IMR-90 (cell line): ENCODE data around the gene C17orf67. TPM values are rescaled to one million over a fixed set of nuclear protein-coding genes. Genes with fewer than 3 reads are reported as not detected.

Source experiments
- ATAC-seq: fragments of 200-7000 bp; cut with Tn5 transposase; 2 replicates; pipeline ENCODE4 v1.9.1; 2020; ENCODE audit warnings: low read depth, mild to moderate bottlenecking, moderate library complexity
- BruUV-seq: library from RNA; stranded (reverse); fragments of 400-500 nt; replicated peaks from 2 replicates; lab custom pipeline; 2021; lab: Mats Ljungman, UMichigan
- CTCF ChIA-PET: fragments of 300-600 bp; formaldehyde crosslinking; extraction: SDS; loops from one replicate; lab custom pipeline; 2021; ENCODE audit warnings: antibody characterized with exemption; lab: Yijun Ruan, JAX
- POLR2A ChIA-PET: fragments of 300-600 bp; sonication (Branson Sonifier 250); formaldehyde crosslinking; loops from one replicate; lab custom pipeline; 2022; ENCODE audit warnings: antibody characterized with exemption; ENCODE audit not compliant: unreplicated experiment; lab: Charles Lee
- DNase-seq: peaks from one replicate; pipeline ENCODE4 v3.0.0; 2013
- H2AFZ ChIP-seq: replicated peaks from 2 replicates; pipeline ENCODE3; 2013; ENCODE audit warnings: low read length, mild to moderate bottlenecking; ENCODE audit not compliant: poor library complexity
- H2AK5ac ChIP-seq: 2 replicates; pipeline ENCODE4 v1.6.1; 2013; ENCODE audit warnings: low read depth, low read length, inconsistent platforms
- H2AK9ac ChIP-seq: replicated peaks from 2 replicates; pipeline ENCODE3; 2013; ENCODE audit warnings: mild to moderate bottlenecking, low read depth, low read length, moderate library complexity; ENCODE audit not compliant: poor library complexity
- H2BK120ac ChIP-seq: 2 replicates; pipeline ENCODE4 v1.6.1; 2013; ENCODE audit warnings: low read depth, low read length, inconsistent platforms
- H2BK15ac ChIP-seq: 3 replicates; pipeline ENCODE4 v1.6.1; 2013; ENCODE audit warnings: low read depth, low read length, inconsistent platforms
- H2BK20ac ChIP-seq: 2 replicates; pipeline ENCODE4 v1.6.1; 2013; ENCODE audit warnings: low read depth, mild to moderate bottlenecking, inconsistent platforms, low read length, moderate library complexity
- H2BK5ac ChIP-seq: 2 replicates; pipeline ENCODE4 v1.6.1; 2013; ENCODE audit warnings: mild to moderate bottlenecking, low read depth, low read length, inconsistent platforms; ENCODE audit not compliant: poor library complexity, severe bottlenecking
- H3K14ac ChIP-seq: replicated peaks from 2 replicates; pipeline ENCODE4 v1.6.1; 2013; ENCODE audit warnings: low read depth, low read length, inconsistent platforms
- H3K18ac ChIP-seq: 2 replicates; pipeline ENCODE4 v1.6.1; 2013; ENCODE audit warnings: low read depth, low read length, control low read depth
- H3K23ac ChIP-seq: 2 replicates; pipeline ENCODE4 v1.6.1; 2013; ENCODE audit warnings: low read depth, low read length, inconsistent platforms
- H3K27ac ChIP-seq: 2 replicates; pipeline ENCODE4 v1.5.1; 2013; ENCODE audit warnings: mild to moderate bottlenecking, control low read depth, low read length; ENCODE audit not compliant: insufficient read depth
- H3K27me3 ChIP-seq: 2 replicates; pipeline ENCODE4 v1.6.1; 2013; ENCODE audit warnings: low read length; ENCODE audit not compliant: control insufficient read depth, insufficient read depth
- H3K36me3 ChIP-seq: 2 replicates; pipeline ENCODE4 v1.6.1; 2013; ENCODE audit warnings: low read length, mixed read lengths; ENCODE audit not compliant: control insufficient read depth, insufficient read depth
- H3K4ac ChIP-seq: 2 replicates; pipeline ENCODE4 v1.6.1; 2013; ENCODE audit warnings: low read depth, low read length, inconsistent platforms
- H3K4me1 ChIP-seq: 2 replicates; pipeline ENCODE4 v1.6.1; 2013; ENCODE audit warnings: low read length, mixed read lengths; ENCODE audit not compliant: control insufficient read depth, insufficient read depth
- H3K4me2 ChIP-seq: 2 replicates; pipeline ENCODE4 v1.6.1; 2013; ENCODE audit warnings: low read depth, mild to moderate bottlenecking, control low read depth, low read length, moderate library complexity
- H3K4me3 ChIP-seq: 2 replicates; pipeline ENCODE4 v1.5.1; 2013; ENCODE audit warnings: low read depth, mild to moderate bottlenecking, control low read depth, low read length, moderate library complexity; ENCODE audit not compliant: insufficient read depth
- H3K56ac ChIP-seq: 2 replicates; pipeline ENCODE4 v1.6.1; 2013; ENCODE audit warnings: low read length, inconsistent platforms; ENCODE audit not compliant: insufficient read depth; ENCODE audit errors: extremely low read depth
- H3K79me1 ChIP-seq, 2 experiments: 2 replicates each; pipeline ENCODE4 v1.6.1; 2013; ENCODE audit warnings: low read length in 2 of 2, inconsistent platforms in 1 of 2, low read depth in 1 of 2
- H3K9ac ChIP-seq: 2 replicates; pipeline ENCODE4 v1.6.1; 2013; ENCODE audit warnings: low read depth, low read length, control low read depth
- H3K9me1 ChIP-seq: 2 replicates; pipeline ENCODE4 v1.6.1; 2013; ENCODE audit warnings: low read length, inconsistent platforms; ENCODE audit not compliant: insufficient read depth
- H3K9me3 ChIP-seq: 2 replicates; pipeline ENCODE4 v1.6.1; 2013; ENCODE audit warnings: low read length; ENCODE audit not compliant: control insufficient read depth, insufficient read depth
- H4K20me1 ChIP-seq: 2 replicates; pipeline ENCODE4 v1.6.1; 2013; ENCODE audit warnings: low read length, inconsistent platforms; ENCODE audit not compliant: insufficient read depth
- H4K5ac ChIP-seq: 2 replicates; pipeline ENCODE4 v1.6.1; 2013; ENCODE audit warnings: mild to moderate bottlenecking, low read depth, low read length, control low read depth
- H4K8ac ChIP-seq, 2 experiments: 2 replicates each; pipeline ENCODE4 v1.6.1; 2013; ENCODE audit warnings: low read depth in 2 of 2, low read length in 2 of 2, control low read depth in 1 of 2, inconsistent platforms in 1 of 2
- H4K91ac ChIP-seq: 2 replicates; pipeline ENCODE4 v1.6.1; 2013; ENCODE audit warnings: low read depth, low read length, inconsistent platforms; ENCODE audit not compliant: insufficient read depth
- CEBPB ChIP-seq: IDR thresholded peaks from 2 replicates; pipeline ENCODE4 v1.6.1; 2012; ENCODE audit warnings: low read depth, low read length, improper control_type of control experiment
- CHD1 ChIP-seq: IDR thresholded peaks from 2 replicates; pipeline ENCODE4 v1.6.1; 2012; ENCODE audit warnings: low read depth, low read length, improper control_type of control experiment
- ELK1 ChIP-seq: fragments of 150-350 bp; IDR thresholded peaks from 2 replicates; pipeline ENCODE4 v1.6.1; 2016; ENCODE audit warnings: low read depth, mild to moderate bottlenecking, low read length, moderate library complexity, borderline replicate concordance
- MAFK ChIP-seq: IDR thresholded peaks from 2 replicates; pipeline ENCODE4 v1.6.1; 2012; ENCODE audit warnings: low read depth, low read length, improper control_type of control experiment
- MAZ ChIP-seq: IDR thresholded peaks from 2 replicates; pipeline ENCODE4 v1.6.1; 2012; ENCODE audit warnings: low read depth, mild to moderate bottlenecking, low read length, improper control_type of control experiment, moderate library complexity, borderline replicate concordance
- MXI1 ChIP-seq: IDR thresholded peaks from 2 replicates; pipeline ENCODE4 v1.6.1; 2012; ENCODE audit warnings: low read depth, mild to moderate bottlenecking, low read length, moderate library complexity, borderline replicate concordance
- NFE2L2 ChIP-seq: fragments of 150-350 bp; IDR thresholded peaks from 2 replicates; pipeline ENCODE4 v1.6.1; 2016; ENCODE audit warnings: low read depth, mild to moderate bottlenecking, low read length
- POLR2A ChIP-seq: IDR thresholded peaks from 2 replicates; pipeline ENCODE4 v1.6.1; 2012; ENCODE audit warnings: mild to moderate bottlenecking, low read depth, low read length
- RAD21 ChIP-seq: IDR thresholded peaks from 2 replicates; pipeline ENCODE4 v1.6.1; 2012; ENCODE audit warnings: low read length, improper control_type of control experiment
- RCOR1 ChIP-seq: IDR thresholded peaks from 2 replicates; pipeline ENCODE4 v1.6.1; 2012; ENCODE audit warnings: mild to moderate bottlenecking, low read length, improper control_type of control experiment; ENCODE audit not compliant: insufficient replicate concordance
- RFX5 ChIP-seq: IDR thresholded peaks from 2 replicates; pipeline ENCODE4 v1.8.0; 2012; ENCODE audit warnings: low read depth, mild to moderate bottlenecking, low read length, moderate library complexity
- USF2 ChIP-seq: fragments of 150-350 bp; IDR thresholded peaks from 2 replicates; pipeline ENCODE4 v1.6.1; 2017; ENCODE audit warnings: mild to moderate bottlenecking, antibody characterized with exemption, low read length, low read depth
- WGBS, 2 experiments: methylation state at CpG; one replicate each; pipeline versions ENCODE4 v1.1.5 to v1.1.7; 2013; ENCODE audit warnings: missing lambda C conversion rate in 2 of 2; ENCODE audit not compliant: insufficient read length in 1 of 2; ENCODE audit errors: extremely low coverage in 2 of 2; 5-methylcytosine and 5-hydroxymethylcytosine counted together
- dilution Hi-C: fragments of 300-500 bp; cut with HindIII; formaldehyde crosslinking; loops from one replicate; pipeline ENCODE4 v1.14.3; 2018; ENCODE audit warnings: low sequenced_read_pairs; ENCODE audit not compliant: unreplicated experiment
- in situ Hi-C: fragments of 300-500 bp; cut with MboI; formaldehyde crosslinking; loops from 3 replicates; pipeline ENCODE4 v1.14.3; 2019; ENCODE audit warnings: low sequenced_read_pairs, inconsistent platforms, mixed read lengths
- intact Hi-C: fragments of 100-400 bp; cut with micrococcal nuclease; formaldehyde crosslinking; loops from 2 replicates; pipeline ENCODE4 v1.10.0; 2022
- polyA plus RNA-seq, 3 experiments: library from polyadenylated mRNA; depleted of rRNA; stranded (reverse); fragments of >200 nt; gene quantifications; 2 replicates each; pipeline ENCODE4 v1.2.3, GENCODE V29; 2012; ENCODE audit warnings: low replicate concordance in 1 of 3
- total RNA-seq: library from RNA; depleted of rRNA; stranded (reverse); fragments of >200 nt; gene quantifications from 2 replicates; pipeline ENCODE4 v1.2.3, GENCODE V29; 2012

The C17orf67 gene
- total and polyA plus RNA-seq, 2 of the 4 experiments (the other 2 are of a cell fraction): 0.18 to 1.1 TPM

- DNase-seq (no peak), ATAC-seq (no peak)
- Histone ChIP-seq H3K9me1 (peaks cover 19% of the 10 kb centered on the region; the same call in 1 of the 2 replicates), H4K8ac (no peak overlapping the region), H2AK9ac (peak overlapping the region; percentile 31), H4K20me1 (no peaks in the 10 kb centered on the region), H3K79me1 (no peaks in the 10 kb centered on the region), H3K18ac (no peak overlapping the region), H3K4me2 (no peak overlapping the region), H2BK120ac (no peak overlapping the region), H2BK15ac (no peak overlapping the region; the same call in 2 of the 3 replicates), H3K36me3 (no peaks in the 10 kb centered on the region), H3K9ac (no peak overlapping the region), H3K23ac (no peak overlapping the region), H2AFZ (peak overlapping the region; percentile 52), H2AK5ac (no peak overlapping the region), H3K27ac (no peak overlapping the region), H3K14ac (no peak overlapping the region), H3K56ac (no peak overlapping the region), H4K91ac (no peak overlapping the region), H3K9me3 (no peaks in the 10 kb centered on the region), H3K4me3 (no peak overlapping the region), H3K4me1 (peaks cover 4% of the 10 kb centered on the region; the same call in 1 of the 2 replicates), H3K4ac (no peak overlapping the region), H2BK20ac (no peak overlapping the region), H2BK5ac (peak overlapping the region; percentile 72), H4K5ac (no peak overlapping the region), H3K27me3 (no peaks in the 10 kb centered on the region)
- dilution Hi-C loops (no loop called here), intact Hi-C loops (no loop called here), in situ Hi-C loops (no loop called here)
- no peak for TF ChIP-seq CEBPB
- no peak for TF ChIP-seq RFX5
- TF ChIP-seq RCOR1: no peak
- TF ChIP-seq MXI1: no peak
- TF ChIP-seq MAFK: no peak
- TF ChIP-seq CHD1: no peak
- TF ChIP-seq MAZ: no peak
- TF ChIP-seq USF2: no peak
- no peak for TF ChIP-seq POLR2A
- no peak for TF ChIP-seq ELK1
- no peak for TF ChIP-seq RAD21
- no peak for TF ChIP-seq NFE2L2
- CTCF ChIA-PET: no interaction called here
- no TSS peak for BruUV-seq
- POLR2A ChIA-PET: no interaction called here
- no CpG with 5 or more reads among the region's 2 CpGs for WGBS, 2 experiments
Measured at GRCh38 chr17:56810343-56810742, 23.4 kb downstream of the C17orf67 start.
